ENCODE results near the gene SEPTIN5.

DNA sequence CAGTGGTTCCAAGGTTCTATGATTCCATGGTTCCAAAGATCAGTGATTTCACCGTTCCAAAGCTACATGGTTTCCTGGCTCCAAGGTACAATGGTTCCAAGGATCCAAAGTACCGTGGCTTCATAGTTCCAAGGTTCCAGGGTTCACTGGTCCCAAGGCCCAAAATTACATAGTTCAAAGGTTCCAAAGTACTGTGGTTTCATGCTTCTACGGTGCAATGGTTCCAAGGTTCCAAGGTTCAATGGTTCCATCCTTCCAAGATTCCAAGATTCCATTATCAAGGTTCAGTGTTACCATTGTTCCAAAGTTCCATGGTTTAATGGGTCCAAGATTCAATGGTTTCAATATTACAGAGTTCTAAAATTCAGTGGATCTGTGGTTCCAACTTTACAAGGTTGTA lies 43.0 kb upstream of the SEPTIN5 start:
- TF ChIP-seq CTCF (IDR thresholded peaks at IDR 0.05) (no peak), MXI1 (IDR thresholded peaks at IDR 0.05; ENCODE audit: low read depth, low read length) (no peak), FOXJ3 (CRISPR knock-in tag; IDR thresholded peaks at IDR 0.05) (no peak), EP300 (IDR thresholded peaks at IDR 0.05; ENCODE audit: borderline replicate concordance in 1 of 2, low read depth in 1 of 2, low read length in 1 of 2) (no peak), GATA2 (CRISPR knock-in tag; IDR thresholded peaks at IDR 0.05) (no peak), ZBTB33 (IDR thresholded peaks at IDR 0.05; ENCODE audit: borderline replicate concordance, low read depth) (no peak), NRF1 (IDR thresholded peaks at IDR 0.05; ENCODE audit: low read depth, low read length) (no peak), RFX5 (IDR thresholded peaks at IDR 0.05; ENCODE audit: low read length) (no peak), MAX (IDR thresholded peaks at IDR 0.05; ENCODE audit: low read depth) (no peak), JUND (IDR thresholded peaks at IDR 0.05) (no peak), ELF1 (IDR thresholded peaks at IDR 0.05) (no peak)
